GM19023 (cell line): ENCODE measurements around the gene STK26.
"Not testable (repeated sequence)": the region's sequence is repeated elsewhere in the genome, so short reads cannot be mapped to it uniquely, and the experiment has no call there.

Source experiments
- ATAC-seq: cut with Tn5 transposase; IDR thresholded peaks from one replicate; pipeline ENCODE4 v1.9.1; 2021; ENCODE audit warnings: mild to moderate bottlenecking, moderate library complexity; ENCODE audit not compliant: unreplicated experiment

Gene STK26

DNA sequence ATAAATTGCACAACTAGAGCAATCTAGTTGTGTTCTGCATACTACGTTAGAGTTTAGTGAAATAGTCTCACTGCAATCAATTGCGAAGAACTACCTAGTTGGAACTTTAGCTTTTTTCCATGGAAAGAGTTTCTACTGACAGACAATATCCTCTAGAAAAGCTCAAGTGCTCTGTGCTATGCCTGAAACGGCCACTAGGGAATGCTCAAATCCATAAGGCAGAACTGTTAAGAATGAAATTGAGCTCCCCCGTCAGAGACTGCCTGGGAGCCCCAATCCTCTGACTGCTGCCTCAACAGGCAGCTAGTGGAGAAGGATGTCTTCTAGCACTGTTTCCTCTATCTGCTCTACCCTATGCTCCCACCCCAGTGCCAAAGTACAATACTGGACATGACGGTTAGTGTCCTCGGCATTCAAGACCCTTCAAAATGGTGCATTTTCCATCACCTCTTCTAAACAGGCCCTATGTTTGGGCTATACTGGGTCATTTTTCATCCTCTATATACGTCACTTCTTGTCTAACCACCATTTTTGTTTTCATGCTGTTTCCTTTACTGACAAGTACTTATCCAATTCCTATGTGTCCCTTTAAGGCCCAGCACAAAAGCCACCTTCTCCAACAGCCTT is 69.5 kb downstream of the STK26 start:
- ATAC-seq: peak; percentile 82

GRCh38 chrX:132093239-132093860 is 70.2 kb downstream of the STK26 start:
- no peak for ATAC-seq

DNA sequence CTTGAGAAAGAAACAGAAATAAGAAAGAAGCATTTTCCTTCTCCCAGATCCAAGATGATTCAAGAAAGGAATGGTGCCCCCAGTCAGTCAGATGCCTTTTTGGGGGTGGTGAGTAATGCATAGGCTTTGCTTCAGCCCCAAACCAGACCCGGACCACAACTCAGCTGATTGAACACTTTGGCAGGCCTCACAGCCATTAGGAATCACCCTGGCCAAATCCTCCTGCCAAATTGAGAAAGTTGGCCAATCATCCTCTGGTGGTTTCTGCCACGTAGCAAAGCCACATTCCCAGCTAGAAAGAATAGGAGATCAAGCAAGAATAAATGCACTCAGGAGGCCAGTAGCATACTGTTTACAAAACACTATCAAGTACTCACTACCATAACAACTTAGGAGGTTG is 71.1 kb downstream of the STK26 start:
- ATAC-seq: no peak

DNA sequence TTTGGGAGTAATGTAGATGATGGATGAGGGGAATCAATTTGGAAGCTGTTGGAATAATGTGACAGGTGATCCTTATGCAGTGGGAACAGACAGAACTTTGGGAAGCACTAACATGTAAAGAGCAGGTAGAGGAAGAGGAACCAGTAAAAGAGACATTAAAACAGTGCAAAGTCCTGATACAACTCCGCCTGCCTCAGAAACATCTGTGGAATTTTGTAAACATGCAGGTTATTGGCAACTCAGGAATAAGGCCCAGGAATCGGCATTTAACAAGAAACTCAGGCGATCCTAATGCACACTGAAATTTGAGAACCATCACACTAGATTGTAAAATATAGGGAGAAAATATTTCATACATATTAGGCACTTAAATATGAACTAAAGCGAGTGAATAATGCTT is 75.6 kb downstream of the STK26 start:
- ATAC-seq: not testable (repeated sequence)

- ATAC-seq: no peak
Observed at GRCh38 chrX:132101206-132101605, 78.1 kb downstream of the STK26 start.

DNA sequence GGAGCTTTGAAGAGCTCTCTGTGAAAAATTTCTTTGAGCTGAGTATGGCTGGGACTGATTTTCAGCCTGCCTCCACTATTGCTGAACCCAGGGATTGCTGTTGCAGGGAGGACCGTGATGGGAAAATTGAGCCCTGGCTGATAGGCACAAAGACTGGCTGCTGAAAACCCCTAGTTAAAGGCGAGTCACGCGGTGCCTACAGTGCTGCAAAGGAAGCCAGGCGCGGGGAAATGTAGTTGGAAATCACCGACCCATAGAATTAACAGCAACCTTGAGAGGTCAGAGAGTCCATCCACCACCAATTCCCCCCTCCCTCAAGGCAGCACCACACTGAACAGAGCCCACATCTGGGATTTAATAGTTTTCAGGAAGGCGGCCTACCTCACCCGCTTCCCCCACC is 78.7 kb downstream of the STK26 start:
- no peak for ATAC-seq

DNA sequence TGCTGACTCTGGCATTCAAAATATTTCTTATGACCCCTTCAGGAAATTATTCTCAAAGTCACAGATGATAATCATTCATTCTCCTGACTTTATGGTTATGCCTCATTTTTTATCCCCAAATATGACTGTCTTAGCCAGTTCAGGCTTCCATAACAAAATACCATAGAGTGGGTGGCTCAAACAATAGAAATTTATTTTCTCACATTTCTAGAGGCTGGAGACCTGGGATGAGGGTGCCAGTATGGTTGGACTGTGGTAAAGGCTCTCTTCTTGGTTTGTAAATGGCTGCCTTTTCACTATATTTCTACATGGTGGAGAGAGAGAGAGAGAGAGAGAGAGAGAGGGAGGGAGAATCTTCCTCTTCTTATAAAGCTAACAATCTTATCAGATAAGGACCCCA is 84.2 kb downstream of the STK26 start:
- ATAC-seq: no peak

GRCh38 chrX:132114607-132115006 is 91.5 kb downstream of the STK26 start:
- no peak for ATAC-seq

GRCh38 chrX:132115792-132116191 is 92.7 kb downstream of the STK26 start:
- no peak for ATAC-seq

- ATAC-seq: no peak
Observed at GRCh38 chrX:132118358-132118757, 95.3 kb downstream of the STK26 start.

- no peak for ATAC-seq
Observed at GRCh38 chrX:132119283-132119682, 96.2 kb downstream of the STK26 start.

GRCh38 chrX:132119821-132120515 is 96.9 kb downstream of the STK26 start:
- no peak for ATAC-seq

DNA sequence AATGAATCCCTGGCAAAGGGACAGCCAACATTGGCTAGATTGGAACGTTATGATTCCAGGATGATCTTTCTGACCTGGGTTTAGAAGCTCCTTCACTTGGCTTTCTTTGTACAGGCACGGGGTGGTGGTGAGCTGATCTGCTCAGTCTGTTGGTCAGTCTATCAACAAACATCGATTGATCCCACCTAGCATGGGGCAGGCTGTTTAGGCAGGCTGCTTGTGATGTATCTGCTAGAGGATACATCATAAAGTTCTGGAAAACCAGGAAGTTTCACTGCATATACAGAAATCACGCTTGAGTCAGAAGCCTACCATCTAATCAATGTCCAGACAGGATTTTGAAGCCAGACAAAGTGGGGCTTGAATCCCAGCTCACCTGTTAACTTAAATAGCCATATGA is 97.8 kb downstream of the STK26 start:
- ATAC-seq: no peak
